Mesenchymal stem cell (in vitro differentiated cells and primary cell): ENCODE results near the gene NDST1.

Experiments used
- DNase-seq: peaks from one replicate; pipeline ENCODE4 v3.0.0-alpha.2; 2013
- H2AFZ ChIP-seq: one replicate; pipeline ENCODE4 v1.6.1; 2013; ENCODE audit warnings: low read depth, mild to moderate bottlenecking, control low read depth, inconsistent platforms, low read length, moderate library complexity
- H2AK5ac ChIP-seq: 2 replicates; pipeline ENCODE4 v1.6.1; 2013; ENCODE audit warnings: low read length, moderate library complexity, mild to moderate bottlenecking, inconsistent platforms; ENCODE audit not compliant: severe bottlenecking
- H2BK120ac ChIP-seq: one replicate; pipeline ENCODE4 v1.6.1; 2013; ENCODE audit warnings: low read depth, mild to moderate bottlenecking, inconsistent platforms, low read length, moderate library complexity
- H2BK12ac ChIP-seq, 2 experiments: one replicate each; pipeline ENCODE4 v1.6.1; 2013; ENCODE audit warnings: inconsistent platforms in 2 of 2, low read length in 2 of 2, mild to moderate bottlenecking in 2 of 2, moderate library complexity in 2 of 2, control low read depth in 1 of 2
- H2BK15ac ChIP-seq: one replicate; pipeline ENCODE4 v1.6.1; 2013; ENCODE audit warnings: mild to moderate bottlenecking, low read depth, inconsistent platforms; ENCODE audit not compliant: poor library complexity, severe bottlenecking
- H2BK5ac ChIP-seq: 2 replicates; pipeline ENCODE4 v1.6.1; 2013; ENCODE audit warnings: low read depth, mild to moderate bottlenecking, low read length, control low read depth, inconsistent platforms; ENCODE audit not compliant: poor library complexity, severe bottlenecking
- H3K14ac ChIP-seq, 2 experiments: one replicate each; pipeline ENCODE4 v1.6.1; 2013; ENCODE audit warnings: inconsistent platforms in 2 of 2, low read length in 2 of 2, control low read depth in 1 of 2, mild to moderate bottlenecking in 1 of 2, moderate library complexity in 1 of 2
- H3K18ac ChIP-seq, 2 experiments: one replicate each; pipeline ENCODE4 v1.6.1; 2013; ENCODE audit warnings: inconsistent platforms in 2 of 2, low read length in 2 of 2, control low read depth in 1 of 2, low read depth in 1 of 2, mild to moderate bottlenecking in 1 of 2
- H3K23ac ChIP-seq, 2 experiments: one replicate each; pipeline ENCODE4 v1.6.1; 2013; ENCODE audit warnings: inconsistent platforms in 2 of 2, low read length in 2 of 2, mild to moderate bottlenecking in 2 of 2, moderate library complexity in 2 of 2, control low read depth in 1 of 2
- H3K27ac ChIP-seq: 2 replicates; pipeline ENCODE4 v1.5.1; 2013; ENCODE audit warnings: mild to moderate bottlenecking, moderate library complexity, low read length, control low read depth, inconsistent platforms; ENCODE audit not compliant: poor library complexity, severe bottlenecking
- H3K27me3 ChIP-seq, 2 experiments: 2 replicates each; pipeline versions ENCODE4 v1.6.1 to v1.7.0; 2013; ENCODE audit warnings: low read length in 2 of 2, mild to moderate bottlenecking in 2 of 2, moderate library complexity in 2 of 2, control low read depth in 1 of 2, inconsistent platforms in 1 of 2; ENCODE audit not compliant: control insufficient read depth in 1 of 2, insufficient read depth in 1 of 2
- H3K36me3 ChIP-seq, 2 experiments: 2 replicates each; pipeline versions ENCODE4 v1.6.1 to v1.7.0; 2013; ENCODE audit warnings: low read length in 2 of 2, control low read depth in 1 of 2, inconsistent platforms in 1 of 2, low read depth in 1 of 2, mild to moderate bottlenecking in 1 of 2; ENCODE audit not compliant: insufficient read depth in 2 of 2, control insufficient read depth in 1 of 2
- H3K4ac ChIP-seq, 2 experiments: one replicate each; pipeline ENCODE4 v1.6.1; 2013; ENCODE audit warnings: inconsistent platforms in 2 of 2, low read length in 2 of 2, mild to moderate bottlenecking in 2 of 2, moderate library complexity in 2 of 2, control low read depth in 1 of 2, low read depth in 1 of 2
- H3K4me1 ChIP-seq: 2 replicates; pipeline ENCODE4 v1.6.1; 2013; ENCODE audit warnings: low read depth, low read length, control low read depth; ENCODE audit not compliant: control insufficient read depth, insufficient read depth
- H3K4me2 ChIP-seq: 2 replicates; pipeline ENCODE4 v1.6.1; 2013; ENCODE audit warnings: low read length, mild to moderate bottlenecking, inconsistent platforms; ENCODE audit not compliant: poor library complexity, severe bottlenecking
- H3K4me3 ChIP-seq, 2 experiments: 2 replicates each; pipeline versions ENCODE4 v1.5.1 to v1.7.0; 2013; ENCODE audit warnings: low read length in 2 of 2, mild to moderate bottlenecking in 2 of 2, control low read depth in 1 of 2, low read depth in 1 of 2; ENCODE audit not compliant: insufficient read depth in 1 of 2
- H3K79me1 ChIP-seq: replicated peaks from 2 replicates; pipeline ENCODE4 v1.6.1; 2013; ENCODE audit warnings: mild to moderate bottlenecking, control low read depth, low read length, inconsistent platforms; ENCODE audit not compliant: poor library complexity, severe bottlenecking
- H3K9ac ChIP-seq: 2 replicates; pipeline ENCODE4 v1.7.0; 2013; ENCODE audit warnings: mild to moderate bottlenecking, low read length, moderate library complexity
- H3K9me3 ChIP-seq: 2 replicates; pipeline ENCODE4 v1.7.0; 2013; ENCODE audit warnings: mild to moderate bottlenecking, low read length; ENCODE audit not compliant: control insufficient read depth
- H4K8ac ChIP-seq: one replicate; pipeline ENCODE4 v1.6.1; 2013; ENCODE audit warnings: inconsistent platforms, mild to moderate bottlenecking, low read length, moderate library complexity
- H4K91ac ChIP-seq: one replicate; pipeline ENCODE4 v1.6.1; 2013; ENCODE audit warnings: mild to moderate bottlenecking, low read length, inconsistent platforms
- WGBS: methylation state at CpG from one replicate; pipeline ENCODE4 v1.1.7; 2013; ENCODE audit warnings: mixed read lengths; 5-methylcytosine and 5-hydroxymethylcytosine counted together

Gene NDST1

DNA sequence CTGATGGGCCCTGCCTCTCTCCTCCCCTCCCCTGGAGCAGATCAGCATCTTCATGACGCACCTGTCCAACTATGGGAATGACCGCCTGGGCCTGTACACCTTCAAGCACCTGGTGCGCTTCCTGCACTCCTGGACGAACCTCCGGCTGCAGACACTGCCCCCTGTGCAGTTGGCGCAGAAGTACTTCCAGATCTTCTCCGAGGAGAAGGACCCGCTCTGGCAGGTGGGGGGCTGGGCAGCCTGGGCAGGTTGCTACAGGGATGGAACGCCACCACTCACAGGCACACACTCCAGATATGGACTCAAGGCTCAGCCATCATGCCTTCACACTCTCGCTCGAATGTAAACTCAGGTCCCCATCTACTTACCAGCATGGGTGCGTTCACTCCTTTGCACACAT, 32.1 kb downstream of the NDST1 start:
- H3K27me3 ChIP-seq = no peaks in the 10 kb centered on the region
- no peak overlapping the region for H2BK5ac ChIP-seq
- no peak overlapping the region for H3K4ac ChIP-seq
- H2AK5ac ChIP-seq = peak overlapping the region; percentile 18
- no peak overlapping the region for H4K91ac ChIP-seq
- H2BK12ac ChIP-seq = no peak overlapping the region
- no peaks in the 10 kb centered on the region for H3K9me3 ChIP-seq
- peaks cover 37% of the 10 kb centered on the region for H3K4me1 ChIP-seq
- peak overlapping the region; percentile 36 for H4K8ac ChIP-seq
- no peak overlapping the region for H3K9ac ChIP-seq
- no peak overlapping the region for H3K4me2 ChIP-seq
- H2AFZ ChIP-seq = no peak overlapping the region
- no peak overlapping the region for H3K23ac ChIP-seq
- H3K27ac ChIP-seq = peak overlapping the region; percentile 12
- DNase-seq = no peak
- no peak overlapping the region for H2BK120ac ChIP-seq
- peak overlapping the region; percentile 86 for H2BK15ac ChIP-seq
- H3K36me3 ChIP-seq = peaks cover 75 to 93% of the 10 kb centered on the region in 2 experiments
- no peak overlapping the region for H3K4me3 ChIP-seq
- H3K14ac ChIP-seq = no peak overlapping the region
- H3K18ac ChIP-seq = no peak overlapping the region
- 97% methylated on average over 12 of the region's 12 CpGs for WGBS
- peaks cover 48% of the 10 kb centered on the region for H3K79me1 ChIP-seq

DNA sequence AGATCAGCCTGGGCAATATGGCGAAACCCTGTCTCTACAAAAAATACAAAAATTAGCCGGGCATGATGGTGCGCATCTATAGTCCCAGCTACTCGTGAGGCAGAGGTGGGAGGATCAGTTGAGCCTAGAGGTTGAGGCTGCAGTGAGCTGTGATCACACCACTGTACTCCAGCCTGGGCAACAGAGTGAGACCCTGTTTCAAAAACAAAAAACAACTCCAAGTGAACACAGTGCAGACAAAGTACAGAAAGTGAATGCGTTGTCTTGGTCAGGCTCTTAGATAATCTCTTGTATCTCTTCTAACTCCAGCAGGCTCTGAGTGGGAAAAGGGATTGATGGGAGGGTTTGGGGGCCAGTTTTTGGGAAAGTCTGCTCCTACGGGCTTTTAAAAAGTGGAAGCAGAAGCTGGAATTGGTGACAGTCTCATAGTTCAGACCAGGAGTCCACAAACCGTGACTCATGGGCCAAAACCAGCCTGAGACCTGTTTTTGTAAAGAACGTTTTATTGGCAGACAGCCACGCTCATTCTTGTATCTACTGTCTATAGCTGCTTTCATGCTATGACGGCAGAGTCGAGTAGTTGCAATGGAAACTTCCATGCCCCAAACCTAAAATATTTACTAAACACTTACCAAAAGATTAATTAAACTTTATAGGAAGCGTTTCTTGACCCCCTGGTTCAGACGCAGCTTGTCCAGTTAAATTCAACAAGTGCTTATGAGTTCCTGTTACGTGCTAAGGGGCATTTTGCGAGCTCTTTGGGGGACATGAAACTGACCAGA, 32.9 kb downstream of the NDST1 start:
- Histone ChIP-seq H2BK12ac (peak overlapping the region; percentile 69 to 77), H3K23ac (no peak overlapping the region), H3K4me2 (no peak overlapping the region), H4K8ac (no peak overlapping the region), H3K9me3 (no peaks in the 10 kb centered on the region), H2AK5ac (peak overlapping the region; percentile 96), H3K4me1 (peaks cover 43% of the 10 kb centered on the region), H3K4me3 (no peak overlapping the region), H3K27me3 (no peaks in the 10 kb centered on the region), H2BK15ac (no peak overlapping the region), H2AFZ (no peak overlapping the region), H3K14ac (no peak overlapping the region), H3K27ac (peak overlapping the region; percentile 83), H4K91ac (no peak overlapping the region), H2BK5ac (peak overlapping the region; percentile 1), H3K9ac (peak overlapping the region; percentile 53), H3K79me1 (peaks cover 49% of the 10 kb centered on the region), H3K36me3 (peaks cover 75 to 93% of the 10 kb centered on the region in 2 experiments), H3K4ac (peak overlapping the region in 1 of 2 experiments; percentile 5), H3K18ac (peak overlapping the region; percentile 48 to 69), H2BK120ac (no peak overlapping the region)
- DNase-seq = peak; percentile 92
- WGBS = 69% methylated on average over 14 of the region's 15 CpGs

DNA sequence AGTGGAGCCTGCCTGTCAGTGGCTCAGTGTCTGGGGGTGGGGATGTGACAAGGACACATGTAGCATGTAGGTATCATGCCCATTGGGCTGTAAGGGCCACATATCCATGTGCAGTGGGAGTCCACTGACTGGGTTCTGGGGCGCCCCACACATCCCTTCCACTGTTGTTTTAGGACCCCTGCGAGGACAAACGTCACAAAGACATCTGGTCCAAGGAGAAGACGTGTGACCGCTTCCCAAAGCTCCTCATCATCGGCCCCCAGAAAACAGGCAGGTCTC, 33.4 kb downstream of the NDST1 start:
- peak overlapping the region; percentile 26 for H2BK15ac ChIP-seq
- H2AFZ ChIP-seq = no peak overlapping the region
- no peak overlapping the region for H4K91ac ChIP-seq
- DNase-seq = no peak
- WGBS = 100% methylated on average over 6 of the region's 6 CpGs
- H2AK5ac ChIP-seq = peak overlapping the region; percentile 96
- H2BK12ac ChIP-seq = peak overlapping the region; percentile 69 to 77
- H3K14ac ChIP-seq = no peak overlapping the region
- peaks cover 76 to 91% of the 10 kb centered on the region in 2 experiments for H3K36me3 ChIP-seq
- peaks cover 45% of the 10 kb centered on the region for H3K4me1 ChIP-seq
- peaks cover 47% of the 10 kb centered on the region for H3K79me1 ChIP-seq
- no peak overlapping the region for H2BK120ac ChIP-seq
- no peak overlapping the region for H3K23ac ChIP-seq
- peak overlapping the region; percentile 83 for H3K27ac ChIP-seq
- H3K9me3 ChIP-seq = no peaks in the 10 kb centered on the region
- H3K4me3 ChIP-seq = no peak overlapping the region
- H4K8ac ChIP-seq = peak overlapping the region; percentile 52
- peak overlapping the region; percentile 48 to 69 for H3K18ac ChIP-seq
- H3K4ac ChIP-seq = peak overlapping the region in 1 of 2 experiments; percentile 5
- no peak overlapping the region for H3K4me2 ChIP-seq
- H2BK5ac ChIP-seq = peak overlapping the region; percentile 14
- no peaks in the 10 kb centered on the region for H3K27me3 ChIP-seq
- H3K9ac ChIP-seq = peak overlapping the region; percentile 53

DNA sequence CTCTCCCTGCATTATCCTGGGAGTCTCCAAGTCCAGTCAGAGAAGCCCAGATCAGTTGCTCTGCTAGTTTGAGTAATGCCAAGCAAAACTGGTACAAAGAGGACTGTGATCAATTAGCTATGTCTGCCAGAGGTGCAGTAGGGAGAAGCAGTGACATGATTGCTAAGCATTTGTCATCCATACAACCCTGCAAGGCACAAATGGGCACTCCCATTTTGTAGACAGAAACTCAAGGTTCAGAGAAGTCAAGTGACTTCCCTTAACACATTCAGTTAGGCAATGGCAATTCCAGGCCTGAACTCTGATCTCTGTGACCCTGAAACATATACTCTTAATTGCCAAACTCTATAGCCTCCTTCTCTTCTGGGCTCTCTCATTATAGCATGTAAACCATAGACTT, 34.0 kb downstream of the NDST1 start:
- Histone ChIP-seq H3K27me3 (no peaks in the 10 kb centered on the region), H3K4me1 (peaks cover 48% of the 10 kb centered on the region), H2BK5ac (no peak overlapping the region), H3K36me3 (peaks cover 77 to 91% of the 10 kb centered on the region in 2 experiments), H4K8ac (no peak overlapping the region), H2BK12ac (no peak overlapping the region), H2AK5ac (peak overlapping the region; percentile 96), H3K4me2 (no peak overlapping the region), H2BK15ac (no peak overlapping the region), H3K23ac (no peak overlapping the region), H3K4me3 (no peak overlapping the region), H3K18ac (peak overlapping the region in 1 of 2 experiments; percentile 14), H3K9ac (peak overlapping the region; percentile 53), H3K79me1 (peaks cover 48% of the 10 kb centered on the region), H2AFZ (no peak overlapping the region), H4K91ac (no peak overlapping the region), H3K14ac (no peak overlapping the region), H3K4ac (peak overlapping the region in 1 of 2 experiments; percentile 5), H2BK120ac (no peak overlapping the region), H3K27ac (peak overlapping the region; percentile 83), H3K9me3 (no peaks in the 10 kb centered on the region)
- DNase-seq = peak; percentile 51
